HepG2 (cell line): ENCODE measurements around the gene MYO1G. TPM values are rescaled to one million over a fixed set of nuclear protein-coding genes. Genes with fewer than 3 reads are reported as not detected.

ENCODE experiments used
- ATAC-seq: fragments of 200-7000 bp; cut with Tn5 transposase; 3 replicates; pipeline ENCODE4 v1.9.1; 2020; ENCODE audit warnings: mild to moderate bottlenecking, moderate library complexity
- BruUV-seq: library from RNA; stranded (reverse); fragments of 400-500 nt; replicated peaks from 2 replicates; lab custom pipeline; 2021; lab: Mats Ljungman, UMichigan
- CTCF ChIA-PET: fragments of 300-600 bp; formaldehyde crosslinking; extraction: SDS; loops from one replicate; lab custom pipeline; 2021; ENCODE audit warnings: low total read pairs, inconsistent platforms, low intra/inter-chr PET ratio; lab: Yijun Ruan, JAX
- POLR2A ChIA-PET: fragments of 350-600 bp; sonication (Branson Sonifier 250); formaldehyde crosslinking; loops from one replicate; lab custom pipeline; 2020; ENCODE audit warnings: antibody characterized with exemption, inconsistent platforms; lab: Yijun Ruan, JAX
- DNase-seq: peaks from one replicate; pipeline ENCODE4 v3.0.0-alpha.2; 2015; ENCODE audit warnings: low spot score
- FAIRE-seq: peaks from 3 replicates; lab custom pipeline; 2011; peaks lifted over from hg19 to GRCh38; lab: Jason Lieb, UNC
- H2AFZ ChIP-seq: one replicate; pipeline ENCODE4 v1.6.1; 2011; ENCODE audit warnings: low read length, inconsistent platforms
- H3K27ac ChIP-seq: fragments of 300-600 bp; 3 replicates; pipeline ENCODE4 v1.8.0; 2011; ENCODE audit warnings: mixed run types, mild to moderate bottlenecking, mixed read lengths, low read length, inconsistent platforms; ENCODE audit not compliant: insufficient read depth; ENCODE audit errors: extremely low read length
- H3K27me3 ChIP-seq, 2 experiments: fragments of 200-600 bp in 1 of 2; 2 replicates in 1 of 2; 3 replicates in 1 of 2; pipeline versions ENCODE4 v1.6.0 to v1.8.0; 2011; ENCODE audit warnings: low read length in 2 of 2, mild to moderate bottlenecking in 2 of 2, moderate library complexity in 2 of 2, inconsistent platforms in 1 of 2; ENCODE audit not compliant: insufficient read depth in 2 of 2, control insufficient read depth in 1 of 2
- H3K36me3 ChIP-seq, 2 experiments: fragments of 200-600 bp in 1 of 2; replicated peaks in 1 of 2; 2 replicates in 1 of 2; 3 replicates in 1 of 2; pipeline versions ENCODE4 v1.5.1 to v1.8.0; 2011; ENCODE audit warnings: low read length in 2 of 2, inconsistent platforms in 1 of 2; ENCODE audit not compliant: insufficient read depth in 2 of 2, control insufficient read depth in 1 of 2
- H3K4me1 ChIP-seq: 2 replicates; pipeline ENCODE4 v1.5.1; 2012; ENCODE audit warnings: low read length, inconsistent platforms; ENCODE audit not compliant: insufficient read depth
- H3K4me2 ChIP-seq: 2 replicates; pipeline ENCODE4 v1.6.0; 2011; ENCODE audit warnings: low read depth, low read length, inconsistent platforms
- H3K4me3 ChIP-seq, 3 experiments: fragments of 200-600 bp in 1 of 3; sonication (generic), shearing (Covaris generic) in 1 of 3; replicated peaks in 1 of 3; 2 replicates each; pipeline ENCODE4 v1.5.1; 2011 to 2016; ENCODE audit warnings: low read length in 3 of 3, inconsistent platforms in 2 of 3, low read depth in 2 of 3, mild to moderate bottlenecking in 2 of 3, control low read depth in 1 of 3, mixed read lengths in 1 of 3; ENCODE audit not compliant: insufficient read depth in 1 of 3
- H3K79me2 ChIP-seq: one replicate; pipeline ENCODE4 v1.6.1; 2011; ENCODE audit warnings: low read length, inconsistent platforms; ENCODE audit not compliant: insufficient read depth
- H3K9ac ChIP-seq: 2 replicates; pipeline ENCODE4 v1.6.0; 2011; ENCODE audit warnings: mild to moderate bottlenecking, low read depth, low read length, inconsistent platforms; ENCODE audit not compliant: insufficient read depth
- H3K9me3 ChIP-seq: 2 replicates; pipeline ENCODE4 v1.5.1; 2012; ENCODE audit warnings: mild to moderate bottlenecking, low read length
- H4K20me1 ChIP-seq: 2 replicates; pipeline ENCODE4 v1.6.0; 2011; ENCODE audit warnings: inconsistent platforms, mild to moderate bottlenecking, low read length, moderate library complexity; ENCODE audit not compliant: insufficient read depth
- DMAP1 ChIP-seq: IDR thresholded peaks from 2 replicates; pipeline ENCODE4 v1.6.1; 2016
- GATAD2A ChIP-seq: IDR thresholded peaks from 2 replicates; pipeline ENCODE4 v1.6.1; 2016
- NFYB ChIP-seq: sonication (generic); formaldehyde crosslinking; IDR thresholded peaks from 2 replicates; pipeline ENCODE4 v1.4.0; 2020; ENCODE audit warnings: missing genetic modification reagents
- USF2 ChIP-seq, 2 experiments: sonication (generic) in 1 of 2; formaldehyde crosslinking in 1 of 2; IDR thresholded peaks; 2 replicates each; pipeline versions ENCODE4 v1.5.1 to v1.6.1; 2011 to 2020; ENCODE audit warnings: borderline replicate concordance in 1 of 2, low read depth in 1 of 2, low read length in 1 of 2, mild to moderate bottlenecking in 1 of 2, missing genetic modification reagents in 1 of 2, moderate library complexity in 1 of 2
- ZBTB34 ChIP-seq: sonication (generic); formaldehyde crosslinking; IDR thresholded peaks from 2 replicates; pipeline ENCODE4 v1.8.0; 2022; ENCODE audit warnings: mild to moderate bottlenecking, missing genetic modification reagents
- ZFY ChIP-seq: sonication (generic); formaldehyde crosslinking; IDR thresholded peaks from 2 replicates; pipeline ENCODE4 v1.4.0; 2020; ENCODE audit warnings: missing genetic modification reagents
- ZNF362 ChIP-seq: sonication (generic); formaldehyde crosslinking; IDR thresholded peaks from 2 replicates; pipeline ENCODE4 v1.4.0; 2020; ENCODE audit warnings: missing genetic modification reagents, mild to moderate bottlenecking, borderline replicate concordance
- ZNF780A ChIP-seq: sonication (generic); formaldehyde crosslinking; IDR thresholded peaks from 2 replicates; pipeline ENCODE4 v1.8.0; 2022; ENCODE audit warnings: mild to moderate bottlenecking, missing genetic modification reagents, moderate library complexity
- WGBS: methylation state at CpG from one replicate; pipeline ENCODE4 v1.1.6; 2017; ENCODE audit warnings: low lambda C conversion rate; 5-methylcytosine and 5-hydroxymethylcytosine counted together
- in situ Hi-C: cut with HindIII; loops from 2 replicates; pipeline ENCODE4 v1.10.0; 2017; ENCODE audit warnings: low pct_unique_long_range_greater_than_20kb; ENCODE audit not compliant: extremely low pct_ligation_motif_present
- intact Hi-C: fragments of 100-400 bp; cut with micrococcal nuclease; formaldehyde crosslinking; loops from one replicate; pipeline ENCODE4 v1.10.0; 2022; ENCODE audit not compliant: unreplicated experiment
- polyA plus RNA-seq, 8 experiments: library from polyadenylated mRNA; depleted of rRNA in 3 of 8; stranded (reverse) in 7 of 8; unstranded in 1 of 8; fragments of >200 nt; fragmentation: Illumina TruSeq in 4 of 8; extraction: Trizol in 4 of 8; gene quantifications; 2 replicates each; pipeline versions ENCODE4 v1.2.1 to v1.2.3, GENCODE V29; 2011 to 2016; ENCODE audit warnings: low read depth in 4 of 8, missing spikeins in 1 of 8, mixed read lengths in 1 of 8; ENCODE audit not compliant: insufficient read depth in 1 of 8
- total RNA-seq, 5 experiments: library from RNA; depleted of rRNA; stranded (reverse); fragments of >200 nt; fragmentation: Illumina TruSeq; extraction: Trizol; gene quantifications; 2 replicates each; pipeline ENCODE4 v1.2.3, GENCODE V29; 2016; ENCODE audit warnings: low read depth in 1 of 5

The MYO1G gene
- total and polyA plus RNA-seq, 2 of the 13 experiments (the other 11 are each of a cell fraction or from before 2014, with no cell fraction given), result 0.29 to 1.1 TPM

GRCh38 chr7:44963364-44964290 lies 15.2 kb downstream of the MYO1G start:
- Histone ChIP-seq H4K20me1 (no peaks in the 10 kb centered on the region), H3K9ac (no peak overlapping the region), H3K79me2 (no peaks in the 10 kb centered on the region), H3K4me3 (no peak overlapping the region), H3K27ac (no peak overlapping the region), H3K9me3 (no peaks in the 10 kb centered on the region), H3K4me1 (peaks cover 25% of the 10 kb centered on the region), H2AFZ (no peak overlapping the region), H3K4me2 (no peak overlapping the region), H3K36me3 (no peaks in the 10 kb centered on the region), H3K27me3 (peaks cover 1 to 11% of the 10 kb centered on the region in 2 experiments; a peak in 2 of 5 replicates)
- TF ChIP-seq ZFY (CRISPR knock-in tag) (no peak), ZBTB34 (CRISPR knock-in tag) (no peak), USF2 (IDR thresholded peaks at IDR 0.05; ENCODE audit: low read depth, low read length) (no peak), USF2 (CRISPR knock-in tag; IDR thresholded peaks at IDR 0.05; ENCODE audit: borderline replicate concordance) (no peak), DMAP1 (CRISPR knock-in tag) (no peak), ZNF780A (CRISPR knock-in tag) (no peak), ZNF362 (CRISPR knock-in tag) (no peak), NFYB (CRISPR knock-in tag) (no peak), GATAD2A (CRISPR knock-in tag) (no peak)
- ATAC-seq, result no peak
- BruUV-seq, result no TSS peak
- ChIA-PET CTCF (interaction anchor here (5.0 kb wide), 1 partner anchor 172 kb away, joined by 35 read pairs; no protein-coding TSS in a partner anchor), POLR2A (no interaction called here)
- intact Hi-C loops (no loop called here), in situ Hi-C loops (loop anchor here (25.0 kb wide), 1 partner anchor 299 kb away; no protein-coding TSS in a partner anchor)
- FAIRE-seq, result no peak
- WGBS, result 63% methylated on average over 15 of the region's 24 CpGs
- no peak for DNase-seq
